Ishikawa (cell line): ENCODE data around the gene NXT1.

Experiments used
- CEBPB ChIP-seq: IDR thresholded peaks from 2 replicates; pipeline ENCODE4 v1.6.1; 2012
- CREB1 ChIP-seq: IDR thresholded peaks from 2 replicates; pipeline ENCODE4 v1.6.1; 2012; ENCODE audit warnings: low read depth
- EGR1 ChIP-seq: IDR thresholded peaks from 2 replicates; pipeline ENCODE4 v1.6.1; 2012
- EP300 ChIP-seq: IDR thresholded peaks from 2 replicates; pipeline ENCODE4 v1.6.1; 2012; ENCODE audit warnings: borderline replicate concordance
- FOXM1 ChIP-seq: IDR thresholded peaks from 2 replicates; pipeline ENCODE4 v1.6.1; 2012; ENCODE audit warnings: low read depth, borderline replicate concordance
- NFIC ChIP-seq: IDR thresholded peaks from 2 replicates; pipeline ENCODE4 v1.6.1; 2012
- RAD21 ChIP-seq: IDR thresholded peaks from 2 replicates; pipeline ENCODE4 v1.6.1; 2012; ENCODE audit warnings: low read depth
- TAF1 ChIP-seq: IDR thresholded peaks from 2 replicates; pipeline ENCODE4 v1.6.1; 2012; ENCODE audit warnings: low read depth, mild to moderate bottlenecking
- TCF12 ChIP-seq: IDR thresholded peaks from 2 replicates; pipeline ENCODE4 v1.6.1; 2012; ENCODE audit warnings: low read depth
- TEAD4 ChIP-seq: IDR thresholded peaks from 2 replicates; pipeline ENCODE4 v1.6.1; 2012
- YY1 ChIP-seq: IDR thresholded peaks from 2 replicates; pipeline ENCODE4 v1.6.1; 2012; ENCODE audit warnings: low read depth
- ZBTB7A ChIP-seq: IDR thresholded peaks from 2 replicates; pipeline ENCODE4 v1.6.1; 2012; ENCODE audit warnings: low read depth
- TF ChIP-seq, protein P1 (sequence below): IDR thresholded peaks from 2 replicates; pipeline ENCODE4 v1.6.1; 2012
- TF ChIP-seq, protein P2 (sequence below): IDR thresholded peaks from 2 replicates; pipeline ENCODE4 v1.6.1; 2012; ENCODE audit warnings: low read depth, mild to moderate bottlenecking
- TF ChIP-seq, protein P3 (sequence below): IDR thresholded peaks from 2 replicates; pipeline ENCODE4 v1.6.1; 2012

Gene NXT1

DNA sequence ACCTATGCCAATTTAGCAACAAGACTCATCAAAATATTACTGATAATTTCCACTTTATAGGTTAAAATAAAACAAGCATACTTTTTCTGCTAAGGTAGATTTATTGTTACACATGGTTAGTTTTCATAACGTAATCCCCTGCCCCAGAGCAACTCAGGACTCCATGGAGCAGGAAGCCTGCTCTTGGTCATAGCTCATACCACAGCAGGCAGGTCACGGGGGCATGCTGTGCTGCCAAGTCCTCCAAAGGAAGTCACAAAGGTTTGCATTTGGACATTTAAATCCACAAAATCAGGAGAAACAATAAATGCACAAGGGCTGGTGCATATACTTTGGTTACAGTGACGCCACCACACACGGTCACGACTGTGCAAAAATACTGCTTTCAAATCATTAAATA, 23.9 kb downstream of the NXT1 start:
- TF ChIP-seq ZBTB7A (no peak), CEBPB (no peak)

DNA sequence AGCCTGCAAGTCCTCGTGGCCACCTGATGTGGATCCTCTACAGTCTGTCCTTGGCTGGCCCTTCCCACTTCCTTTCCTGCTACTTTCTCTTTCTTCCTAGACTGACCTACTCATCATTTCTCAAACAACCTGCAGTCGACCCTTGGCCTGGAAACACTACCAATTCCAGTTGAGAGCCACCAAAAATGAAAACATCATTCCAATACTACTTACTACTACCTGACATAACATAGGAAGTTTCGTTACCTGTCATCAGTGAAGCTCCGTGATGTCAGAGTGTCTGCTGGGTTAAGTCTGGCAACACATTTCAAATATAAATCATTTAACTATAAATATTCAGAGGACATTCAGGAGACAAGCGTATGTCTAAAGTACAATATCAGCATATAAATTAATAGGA, 25.2 kb downstream of the NXT1 start:
- no peak for TF ChIP-seq RAD21
- TF ChIP-seq, protein P1, sequence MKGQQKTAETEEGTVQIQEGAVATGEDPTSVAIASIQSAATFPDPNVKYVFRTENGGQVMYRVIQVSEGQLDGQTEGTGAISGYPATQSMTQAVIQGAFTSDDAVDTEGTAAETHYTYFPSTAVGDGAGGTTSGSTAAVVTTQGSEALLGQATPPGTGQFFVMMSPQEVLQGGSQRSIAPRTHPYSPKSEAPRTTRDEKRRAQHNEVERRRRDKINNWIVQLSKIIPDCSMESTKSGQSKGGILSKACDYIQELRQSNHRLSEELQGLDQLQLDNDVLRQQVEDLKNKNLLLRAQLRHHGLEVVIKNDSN = no peak
- no peak for TF ChIP-seq NFIC
- TF ChIP-seq EP300 = no peak

DNA sequence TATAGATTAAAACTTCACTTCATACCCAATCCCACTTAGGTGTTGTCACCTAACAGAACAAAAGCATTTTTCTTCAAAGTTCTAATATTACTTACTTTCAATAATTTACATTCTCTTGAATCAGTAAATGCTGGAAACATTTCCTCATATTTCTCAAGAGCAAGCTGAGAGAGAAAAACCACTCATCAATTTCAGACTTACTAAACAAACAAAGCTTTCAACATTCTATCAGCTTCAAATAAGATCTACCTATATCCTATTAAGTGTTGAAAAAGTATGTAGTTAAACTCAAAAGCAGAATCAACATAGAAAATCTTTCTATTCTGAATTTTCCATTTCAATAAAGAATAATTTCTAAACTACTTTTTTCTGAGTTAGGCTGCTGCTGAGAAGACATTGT, 29.2 kb downstream of the NXT1 start:
- TF ChIP-seq YY1 = no peak
- no peak for TF ChIP-seq FOXM1
- TF ChIP-seq, protein P1 = no peak

DNA sequence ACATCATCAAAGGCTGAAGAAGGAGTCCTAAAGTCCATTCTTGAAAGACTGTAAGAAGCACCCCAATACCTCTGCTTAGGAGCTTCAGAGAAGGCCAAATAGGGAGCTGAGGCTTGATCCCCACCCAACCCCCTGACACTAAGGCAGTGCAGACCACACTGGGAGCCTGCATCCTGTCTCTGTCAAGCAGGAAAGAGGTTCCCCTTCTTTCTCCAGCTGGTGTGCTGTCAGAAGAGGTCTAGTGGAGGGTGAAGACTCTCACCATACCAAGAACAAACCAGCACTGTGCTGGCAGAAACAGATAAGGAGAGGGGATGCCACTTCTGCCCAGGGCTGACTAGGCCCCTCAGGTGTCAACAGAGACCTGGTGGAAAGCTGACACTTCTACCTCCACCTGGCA, 31.3 kb downstream of the NXT1 start:
- TF ChIP-seq EGR1 (no peak), TCF12 (no peak), EP300 (no peak)
- TF ChIP-seq, protein P2, sequence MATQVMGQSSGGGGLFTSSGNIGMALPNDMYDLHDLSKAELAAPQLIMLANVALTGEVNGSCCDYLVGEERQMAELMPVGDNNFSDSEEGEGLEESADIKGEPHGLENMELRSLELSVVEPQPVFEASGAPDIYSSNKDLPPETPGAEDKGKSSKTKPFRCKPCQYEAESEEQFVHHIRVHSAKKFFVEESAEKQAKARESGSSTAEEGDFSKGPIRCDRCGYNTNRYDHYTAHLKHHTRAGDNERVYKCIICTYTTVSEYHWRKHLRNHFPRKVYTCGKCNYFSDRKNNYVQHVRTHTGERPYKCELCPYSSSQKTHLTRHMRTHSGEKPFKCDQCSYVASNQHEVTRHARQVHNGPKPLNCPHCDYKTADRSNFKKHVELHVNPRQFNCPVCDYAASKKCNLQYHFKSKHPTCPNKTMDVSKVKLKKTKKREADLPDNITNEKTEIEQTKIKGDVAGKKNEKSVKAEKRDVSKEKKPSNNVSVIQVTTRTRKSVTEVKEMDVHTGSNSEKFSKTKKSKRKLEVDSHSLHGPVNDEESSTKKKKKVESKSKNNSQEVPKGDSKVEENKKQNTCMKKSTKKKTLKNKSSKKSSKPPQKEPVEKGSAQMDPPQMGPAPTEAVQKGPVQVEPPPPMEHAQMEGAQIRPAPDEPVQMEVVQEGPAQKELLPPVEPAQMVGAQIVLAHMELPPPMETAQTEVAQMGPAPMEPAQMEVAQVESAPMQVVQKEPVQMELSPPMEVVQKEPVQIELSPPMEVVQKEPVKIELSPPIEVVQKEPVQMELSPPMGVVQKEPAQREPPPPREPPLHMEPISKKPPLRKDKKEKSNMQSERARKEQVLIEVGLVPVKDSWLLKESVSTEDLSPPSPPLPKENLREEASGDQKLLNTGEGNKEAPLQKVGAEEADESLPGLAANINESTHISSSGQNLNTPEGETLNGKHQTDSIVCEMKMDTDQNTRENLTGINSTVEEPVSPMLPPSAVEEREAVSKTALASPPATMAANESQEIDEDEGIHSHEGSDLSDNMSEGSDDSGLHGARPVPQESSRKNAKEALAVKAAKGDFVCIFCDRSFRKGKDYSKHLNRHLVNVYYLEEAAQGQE = no peak

DNA sequence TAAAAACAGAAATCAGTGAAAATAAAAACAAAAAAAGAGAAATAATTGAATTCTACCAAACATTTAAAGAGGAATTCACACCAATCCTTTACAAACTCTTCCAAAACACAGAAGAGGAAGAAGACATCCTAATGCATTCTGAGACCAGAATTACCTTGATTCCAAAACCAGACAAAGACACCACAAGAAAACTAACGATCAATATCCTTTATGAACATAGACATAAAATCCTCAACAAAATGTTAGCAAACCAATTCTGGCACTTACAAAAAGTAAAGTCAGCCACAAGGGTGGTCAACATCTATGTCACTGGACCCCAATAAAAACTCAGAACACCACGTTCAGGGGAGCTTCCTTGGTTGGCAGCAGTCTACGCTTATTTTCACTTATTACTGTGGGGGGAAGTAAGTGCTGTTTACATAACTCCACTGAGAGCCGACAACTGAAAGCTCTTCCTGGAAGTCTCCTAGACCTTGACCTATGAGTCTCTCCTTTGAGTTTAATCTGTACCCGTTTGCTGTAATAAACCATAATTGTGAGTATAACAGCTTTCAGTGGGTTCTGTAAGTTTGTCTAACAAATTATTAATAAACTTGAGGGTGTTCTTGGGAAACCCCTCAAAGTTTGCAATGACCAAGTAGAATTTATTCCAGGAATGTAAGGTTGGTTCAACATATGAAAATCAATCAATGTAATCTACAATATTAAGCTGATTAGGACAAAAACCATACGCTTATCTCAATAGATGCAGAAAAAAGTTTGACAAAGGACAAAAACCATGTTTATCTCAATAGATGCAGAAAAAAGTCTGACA, 35.9 kb downstream of the NXT1 start:
- TF ChIP-seq YY1 (no peak), RAD21 (no peak), CEBPB (no peak), EGR1 (no peak)
- TF ChIP-seq, protein P2 = no peak

DNA sequence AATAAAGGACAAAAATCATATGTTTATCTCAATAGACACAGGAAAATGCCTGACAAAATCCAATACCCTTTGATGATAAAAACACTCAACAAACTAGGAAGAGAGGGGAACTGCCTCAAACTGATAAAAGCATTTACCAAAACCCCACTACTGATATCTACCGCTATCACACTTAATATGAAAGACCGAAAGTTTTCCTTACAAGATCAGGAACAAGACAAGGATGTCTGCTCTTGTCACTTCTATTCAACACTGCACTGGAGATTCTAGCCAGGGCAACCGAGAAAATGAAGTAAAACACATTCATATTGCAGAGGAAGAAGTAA, 36.5 kb downstream of the NXT1 start:
- TF ChIP-seq TCF12 (no peak), CEBPB (no peak), NFIC (no peak), TAF1 (no peak), RAD21 (no peak), EGR1 (no peak), YY1 (no peak), FOXM1 (no peak), ZBTB7A (no peak), EP300 (no peak), CREB1 (no peak), TEAD4 (no peak)
- TF ChIP-seq, protein P2 = no peak
- TF ChIP-seq, protein P1 = no peak
- TF ChIP-seq, protein P3, sequence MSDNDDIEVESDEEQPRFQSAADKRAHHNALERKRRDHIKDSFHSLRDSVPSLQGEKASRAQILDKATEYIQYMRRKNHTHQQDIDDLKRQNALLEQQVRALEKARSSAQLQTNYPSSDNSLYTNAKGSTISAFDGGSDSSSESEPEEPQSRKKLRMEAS = no peak
